GM20000 (cell line): ENCODE data around the gene PLA2G2E.

Experiments
- DNase-seq: peaks from one replicate; pipeline ENCODE4 v3.0.0; 2012; ENCODE audit warnings: low spot score
- CTCF ChIP-seq: IDR thresholded peaks from 2 replicates; pipeline ENCODE4 v1.5.1; 2012; ENCODE audit warnings: mild to moderate bottlenecking, control low read depth; ENCODE audit errors: extremely low read depth, missing control alignments

PLA2G2E gene

GRCh38 chr1:19877821-19878636 is 45.4 kb downstream of the PLA2G2E start:
- no peak for DNase-seq
- TF ChIP-seq CTCF = no peak

GRCh38 chr1:19877181-19877750 is 46.2 kb downstream of the PLA2G2E start:
- DNase-seq = no peak
- TF ChIP-seq CTCF = no peak

- no peak for DNase-seq
Observed at GRCh38 chr1:19872190-19872589, 51.2 kb downstream of the PLA2G2E start.

More at GRCh38 chr1:19872190-19872589, 51.2 kb downstream of the PLA2G2E start:
- TF ChIP-seq CTCF = no peak
